ENCODE results near the gene UGT1A1. TPM values are rescaled to one million over a fixed set of nuclear protein-coding genes. Genes with fewer than 3 reads are reported as not detected.

Gene UGT1A1
- total RNA-seq, 1 experiment from 2014 or later = not detected

GRCh38 chr2:233822101-233822771 is 62.2 kb downstream of the UGT1A1 start:
- no peak overlapping the region for H3K4me3 Mint-ChIP-seq
- DNase-seq = no peak
- TF ChIP-seq CTCF (conservative IDR thresholded peaks at IDR 0.05) = no peak
- Histone ChIP-seq H3K9ac (ENCODE audit: extremely low read depth, insufficient read length, low read length) (no peak overlapping the region), H3T11ph (ENCODE audit: low read length) (no peak overlapping the region), H4K20me1 (ENCODE audit: control insufficient read depth, insufficient read depth, insufficient read length) (no peaks in the 10 kb centered on the region), H4K91ac (ENCODE audit: insufficient read length, low read depth, low read length) (no peak overlapping the region), H3K4ac (ENCODE audit: low read depth, low read length) (no peak overlapping the region), H3K18ac (ENCODE audit: insufficient read length, low read depth, low read length) (no peak overlapping the region), H4K8ac (replicated peaks; ENCODE audit: insufficient read length, low read depth, low read length) (no peak overlapping the region), H3K27ac (ENCODE audit: insufficient read length, low read depth, low read length) (no peak overlapping the region), H3K79me2 (ENCODE audit: insufficient read depth, low read length) (no peaks in the 10 kb centered on the region), H3K9me3 (ENCODE audit: control insufficient read depth, low read depth, low read length) (no peaks in the 10 kb centered on the region), H2BK12ac (ENCODE audit: insufficient read length, low read depth, low read length) (no peak overlapping the region), H3K79me1 (ENCODE audit: insufficient read depth, low read depth, low read length, poor library complexity, severe bottlenecking) (no peaks in the 10 kb centered on the region), H2AK5ac (ENCODE audit: insufficient read length, low read length) (no peak overlapping the region), H2BK5ac (ENCODE audit: insufficient read length, low read length) (no peak overlapping the region), H3K27me3 (ENCODE audit: insufficient read depth, low read length) (no peaks in the 10 kb centered on the region), H3K4me2 (ENCODE audit: insufficient read depth, insufficient read length, low read length) (no peak overlapping the region), H3K56ac (ENCODE audit: insufficient read length, low read depth, low read length) (no peak overlapping the region), H2BK120ac (ENCODE audit: low read depth, low read length, poor library complexity, severe bottlenecking) (no peak overlapping the region), H2BK15ac (ENCODE audit: low read depth, low read length) (no peak overlapping the region), H2AFZ (ENCODE audit: low read length) (no peak overlapping the region), H3K23ac (ENCODE audit: insufficient read length, low read depth, low read length) (no peak overlapping the region), H3K14ac (ENCODE audit: insufficient read depth, low read length) (no peak overlapping the region; the same call in 1 of the 2 replicates), H3K4me1 (ENCODE audit: insufficient read depth, low read length) (no peaks in the 10 kb centered on the region), H2BK20ac (ENCODE audit: low read depth, low read length, poor library complexity, severe bottlenecking) (no peak overlapping the region), H4K5ac (ENCODE audit: insufficient read length, low read depth, low read length) (no peak overlapping the region), H3K23me2 (ENCODE audit: insufficient read length, low read depth, low read length, poor library complexity, severe bottlenecking) (no peaks in the 10 kb centered on the region)
- H3K27ac Mint-ChIP-seq = no peak overlapping the region
- no peaks in the 10 kb centered on the region; a peak in 1 of 4 replicates for H3K4me1 Mint-ChIP-seq
- peaks cover 2% of the 10 kb centered on the region; the same call in 1 of the 2 replicates for H3K27me3 Mint-ChIP-seq (ENCODE audit: low read depth)
- H3K36me3 Mint-ChIP-seq (ENCODE audit: insufficient read depth in 1 of 3, low read depth in 3 of 3) = no peaks in the 10 kb centered on the region
- H3K9me3 Mint-ChIP-seq = peaks cover 4 to 7% of the 10 kb centered on the region in 2 experiments; a peak in 4 of 5 replicates
- no CpG with 5 or more reads among the region's 21 CpGs for WGBS (ENCODE audit: extremely low coverage, insufficient read length, low lambda C conversion rate)

Other genes with a start within 250 kb of the UGT1A1 start
- 6.0 and 7.5 TPM in 2 replicates for gene USP40, start 193.5 kb upstream of the UGT1A1 start, total RNA-seq (2021)
- not detected in 2 replicates for gene UGT1A8, start 142.6 kb upstream of the UGT1A1 start, total RNA-seq (2021)
- gene UGT1A10, start 123.8 kb upstream of the UGT1A1 start, total RNA-seq (2021) = not detected in 2 replicates
- not detected in 2 replicates for gene UGT1A9, start 88.4 kb upstream of the UGT1A1 start, total RNA-seq (2021)
- not detected in 2 replicates for gene UGT1A7, start 78.4 kb upstream of the UGT1A1 start, total RNA-seq (2021)
- gene UGT1A6, start 67.4 kb upstream of the UGT1A1 start, total RNA-seq (2021) = not detected in 2 replicates
- not detected in 2 replicates for gene UGT1A5, start 47.4 kb upstream of the UGT1A1 start, total RNA-seq (2021)
- not detected in 2 replicates for gene UGT1A4, start 41.5 kb upstream of the UGT1A1 start, total RNA-seq (2021)
- gene UGT1A3, start 31.2 kb upstream of the UGT1A1 start, total RNA-seq (2021) = not detected in 2 replicates
- not detected in 2 replicates for gene MROH2A, start 18.1 kb downstream of the UGT1A1 start, total RNA-seq (2021)
- 49.7 and 52.6 TPM in 2 replicates for gene HJURP, start 94.3 kb downstream of the UGT1A1 start, total RNA-seq (2021)
- gene TRPM8, start 157.1 kb downstream of the UGT1A1 start, total RNA-seq (2021) = 0.20 and 0.28 TPM in 2 replicates